Heart left ventricle (tissue), 13 donors: ENCODE measurements around the gene EMP2.

ENCODE experiments used
- POLR2A ChIP-seq, 2 donors: fragments of 450-650 bp; IDR thresholded peaks; one replicate each; pipeline ENCODE4 v1.6.1; 2017; ENCODE audit warnings: antibody characterized with exemption in 2 of 2, mild to moderate bottlenecking in 2 of 2, moderate library complexity in 2 of 2
- TF ChIP-seq, protein P1 (sequence below), 12 donors: fragments of 200-600 bp; sonication (generic) in 4 of 12; IDR thresholded peaks; one replicate each; pipeline versions ENCODE4 v1.5.0 to v1.8.0; 2018 to 2022; ENCODE audit warnings: antibody characterized with exemption in 12 of 12, mild to moderate bottlenecking in 5 of 12
- donor health status: ischemic (EF 13 %, LVEDD 7.1; RV severe dilation, severe dysfunction).
- donor health status: DM: no; HTN: yes; CAD: no.
- donor health status: DM: no; HTN: no; CAD: no.
- donor health status: ischemic (EF 25% LVEDD 6.9; RV normal size, moderate dysfunction).
- donor health status: ischemic (EF 25% LVEDD 5.7; RV mildly dilated, moderate dysfunction).
- donor health status: ischemic (EF 35%, LVEDD 5.7; RV mildly dilated, moderate dysfunction).
- donor health status: nonischemic (EF 11% LVEDD 7.7; RV severe dilation, severe dysfunction).
- donor health status: DM: yes; HTN: yes; CAD: no.
- donor health status: PGD.
- donor health status: ischemic (EF 29% LVEDD 5.4; RV normal size, mild dysfunction).
- donor health status: nonischemic (EF 23%, LVEDD 6.1; RV moderate dilation, normal function).

GRCh38 chr16:10584981-10585438, 4.6 kb upstream of the EMP2 start:
- TF ChIP-seq, protein P1, sequence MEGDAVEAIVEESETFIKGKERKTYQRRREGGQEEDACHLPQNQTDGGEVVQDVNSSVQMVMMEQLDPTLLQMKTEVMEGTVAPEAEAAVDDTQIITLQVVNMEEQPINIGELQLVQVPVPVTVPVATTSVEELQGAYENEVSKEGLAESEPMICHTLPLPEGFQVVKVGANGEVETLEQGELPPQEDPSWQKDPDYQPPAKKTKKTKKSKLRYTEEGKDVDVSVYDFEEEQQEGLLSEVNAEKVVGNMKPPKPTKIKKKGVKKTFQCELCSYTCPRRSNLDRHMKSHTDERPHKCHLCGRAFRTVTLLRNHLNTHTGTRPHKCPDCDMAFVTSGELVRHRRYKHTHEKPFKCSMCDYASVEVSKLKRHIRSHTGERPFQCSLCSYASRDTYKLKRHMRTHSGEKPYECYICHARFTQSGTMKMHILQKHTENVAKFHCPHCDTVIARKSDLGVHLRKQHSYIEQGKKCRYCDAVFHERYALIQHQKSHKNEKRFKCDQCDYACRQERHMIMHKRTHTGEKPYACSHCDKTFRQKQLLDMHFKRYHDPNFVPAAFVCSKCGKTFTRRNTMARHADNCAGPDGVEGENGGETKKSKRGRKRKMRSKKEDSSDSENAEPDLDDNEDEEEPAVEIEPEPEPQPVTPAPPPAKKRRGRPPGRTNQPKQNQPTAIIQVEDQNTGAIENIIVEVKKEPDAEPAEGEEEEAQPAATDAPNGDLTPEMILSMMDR (IDR thresholded peaks at IDR 0.05) = no peak
- no peak for TF ChIP-seq POLR2A (IDR thresholded peaks at IDR 0.05)
